ENCODE results near the gene METAP2.

GRCh38 chr12:95473884-95474659 lies at the start of gene METAP2:
- peak; percentile 99 for TF ChIP-seq POLR2AphosphoS5 (IDR thresholded peaks at IDR 0.05; ENCODE audit: low read depth)
- no peak for TF ChIP-seq CTCF (conservative IDR thresholded peaks at IDR 0.05; ENCODE audit: low read depth in 2 of 2)
- TF ChIP-seq EZH2phosphoT487 (IDR thresholded peaks at IDR 0.05; ENCODE audit: unreplicated experiment) = no peak
- TF ChIP-seq JUNB (IDR thresholded peaks at IDR 0.05; ENCODE audit: unreplicated experiment) = no peak
- TF ChIP-seq REST (IDR thresholded peaks at IDR 0.05; ENCODE audit: unreplicated experiment) = peak; percentile 30

All from GM23338 (cell line).